HG03565 (cell line): Measurements from ENCODE around the gene TCERG1L.
"Not testable (repeated sequence)": the region's sequence is repeated elsewhere in the genome, so short reads cannot be mapped to it uniquely, and the experiment has no call there.

ENCODE experiments used
- ATAC-seq: cut with Tn5 transposase; IDR thresholded peaks from one replicate; pipeline ENCODE4 v1.9.1; 2021; ENCODE audit warnings: mild to moderate bottlenecking, moderate library complexity; ENCODE audit not compliant: unreplicated experiment

Gene TCERG1L

GRCh38 chr10:131092386-131092785, 219.1 kb downstream of the TCERG1L start:
- no peak for ATAC-seq

GRCh38 chr10:131091682-131092081, 219.8 kb downstream of the TCERG1L start:
- ATAC-seq: no peak

GRCh38 chr10:131090761-131091661, 220.5 kb downstream of the TCERG1L start:
- ATAC-seq: no peak

- ATAC-seq: no peak
These were observed 221.7 kb downstream of the TCERG1L start for GRCh38 chr10:131089861-131090260.

- no peak for ATAC-seq
These were observed 222.4 kb downstream of the TCERG1L start for GRCh38 chr10:131089150-131089549.

GRCh38 chr10:131088619-131089018, 222.9 kb downstream of the TCERG1L start:
- no peak for ATAC-seq

- no peak for ATAC-seq
These were observed 223.9 kb downstream of the TCERG1L start for GRCh38 chr10:131087464-131088215.

- no peak for ATAC-seq
These were observed 225.0 kb downstream of the TCERG1L start for GRCh38 chr10:131086511-131086910.

GRCh38 chr10:131086094-131086493, 225.4 kb downstream of the TCERG1L start:
- no peak for ATAC-seq

- no peak for ATAC-seq
These were observed 226.2 kb downstream of the TCERG1L start for GRCh38 chr10:131085091-131085860.

GRCh38 chr10:131084791-131085090, 226.8 kb downstream of the TCERG1L start:
- no peak for ATAC-seq

- ATAC-seq: no peak
These were observed 227.4 kb downstream of the TCERG1L start for GRCh38 chr10:131083915-131084790.

GRCh38 chr10:131082991-131083481, 228.5 kb downstream of the TCERG1L start:
- ATAC-seq: no peak

- no peak for ATAC-seq
These were observed 229.2 kb downstream of the TCERG1L start for GRCh38 chr10:131082201-131082850.

GRCh38 chr10:131081786-131082185, 229.7 kb downstream of the TCERG1L start:
- ATAC-seq: no peak

- no peak for ATAC-seq
These were observed 230.1 kb downstream of the TCERG1L start for GRCh38 chr10:131081376-131081775.

GRCh38 chr10:131080571-131080970, 230.9 kb downstream of the TCERG1L start:
- no peak for ATAC-seq

- ATAC-seq: no peak
These were observed 232.2 kb downstream of the TCERG1L start for GRCh38 chr10:131079314-131079713.

GRCh38 chr10:131078882-131079280, 232.6 kb downstream of the TCERG1L start:
- not testable (repeated sequence) for ATAC-seq
